A673 (cell line): ENCODE results near the gene ALKBH8. TPM values are rescaled to one million over a fixed set of nuclear protein-coding genes. Genes with fewer than 3 reads are reported as not detected.

ENCODE experiments used
- BruUV-seq: library from RNA; stranded (reverse); fragments of 400-500 nt; replicated peaks from 2 replicates; lab custom pipeline; 2021; lab: Mats Ljungman, UMichigan
- CTCF ChIA-PET: fragments of 300-600 bp; sonication (Branson Sonifier 250); formaldehyde crosslinking; loops from one replicate; lab custom pipeline; 2022; ENCODE audit warnings: antibody characterized with exemption; lab: Charles Lee
- POLR2A ChIA-PET: fragments of 300-600 bp; sonication (Branson Sonifier 250); formaldehyde crosslinking; loops from one replicate; lab custom pipeline; 2022; ENCODE audit warnings: antibody characterized with exemption; ENCODE audit not compliant: low non-redundant PET; lab: Charles Lee
- DNase-seq: peaks from one replicate; pipeline ENCODE4 v3.0.0-alpha.2; 2015; ENCODE audit warnings: low spot score
- H3K27ac ChIP-seq: fragments of 200-600 bp; sonication (generic); 2 replicates; pipeline ENCODE4 v1.5.1; 2016; ENCODE audit warnings: mixed run types, low read depth, mild to moderate bottlenecking, mixed read lengths, antibody characterized with exemption, low read length; ENCODE audit not compliant: poor library complexity, severe bottlenecking
- H3K27me3 ChIP-seq: fragments of 200-600 bp; sonication (generic); replicated peaks from 2 replicates; pipeline ENCODE4 v1.6.1; 2017; ENCODE audit warnings: mixed run types, low read depth, mild to moderate bottlenecking, mixed read lengths, antibody characterized with exemption, low read length; ENCODE audit not compliant: insufficient read depth, poor library complexity
- H3K36me3 ChIP-seq: fragments of 200-600 bp; sonication (generic); 2 replicates; pipeline ENCODE4 v1.6.1; 2016; ENCODE audit warnings: mixed run types, mild to moderate bottlenecking, mixed read lengths, antibody characterized with exemption, low read length; ENCODE audit not compliant: insufficient read depth, poor library complexity, severe bottlenecking
- H3K4me1 ChIP-seq: fragments of 200-600 bp; sonication (generic); 2 replicates; pipeline ENCODE4 v1.6.1; 2017; ENCODE audit warnings: mixed run types, mild to moderate bottlenecking, mixed read lengths, antibody characterized with exemption, low read length; ENCODE audit not compliant: insufficient read depth, poor library complexity, severe bottlenecking
- H3K4me3 ChIP-seq: fragments of 200-600 bp; sonication (generic); 2 replicates; pipeline ENCODE4 v1.5.1; 2016; ENCODE audit warnings: low read depth, mixed run types, mild to moderate bottlenecking, mixed read lengths, low read length; ENCODE audit not compliant: poor library complexity, severe bottlenecking
- H3K9me3 ChIP-seq: fragments of 200-600 bp; sonication (generic); 2 replicates; pipeline ENCODE4 v1.6.1; 2016; ENCODE audit warnings: mixed run types, low read depth, mild to moderate bottlenecking, mixed read lengths, antibody characterized with exemption, low read length; ENCODE audit not compliant: poor library complexity, severe bottlenecking
- EZH2 ChIP-seq: fragments of 200-600 bp; sonication (generic); IDR thresholded peaks from 2 replicates; pipeline ENCODE4 v1.6.1; 2017; ENCODE audit warnings: borderline replicate concordance, low read depth, mild to moderate bottlenecking, mixed read lengths, antibody characterized with exemption, low read length; ENCODE audit not compliant: poor library complexity, severe bottlenecking
- intact Hi-C: fragments of 100-400 bp; cut with micrococcal nuclease; formaldehyde crosslinking; loops from one replicate; pipeline ENCODE4 v1.10.0; 2022; ENCODE audit not compliant: unreplicated experiment
- total RNA-seq: library from RNA; stranded (reverse); gene quantifications from 2 replicates; pipeline ENCODE4 v1.2.3, GENCODE V29; 2021
- TF ChIP-seq, protein P1 (sequence below): fragments of 300-800, 200-600 bp; sonication (generic); conservative IDR thresholded peaks from 2 replicates; pipeline ENCODE4 v1.5.1; 2017; ENCODE audit warnings: low read depth, mild to moderate bottlenecking, antibody characterized with exemption, low read length, moderate library complexity, mixed read lengths

The ALKBH8 gene
- total RNA-seq, 1 experiment from 2014 or later = 17.0 TPM

DNA sequence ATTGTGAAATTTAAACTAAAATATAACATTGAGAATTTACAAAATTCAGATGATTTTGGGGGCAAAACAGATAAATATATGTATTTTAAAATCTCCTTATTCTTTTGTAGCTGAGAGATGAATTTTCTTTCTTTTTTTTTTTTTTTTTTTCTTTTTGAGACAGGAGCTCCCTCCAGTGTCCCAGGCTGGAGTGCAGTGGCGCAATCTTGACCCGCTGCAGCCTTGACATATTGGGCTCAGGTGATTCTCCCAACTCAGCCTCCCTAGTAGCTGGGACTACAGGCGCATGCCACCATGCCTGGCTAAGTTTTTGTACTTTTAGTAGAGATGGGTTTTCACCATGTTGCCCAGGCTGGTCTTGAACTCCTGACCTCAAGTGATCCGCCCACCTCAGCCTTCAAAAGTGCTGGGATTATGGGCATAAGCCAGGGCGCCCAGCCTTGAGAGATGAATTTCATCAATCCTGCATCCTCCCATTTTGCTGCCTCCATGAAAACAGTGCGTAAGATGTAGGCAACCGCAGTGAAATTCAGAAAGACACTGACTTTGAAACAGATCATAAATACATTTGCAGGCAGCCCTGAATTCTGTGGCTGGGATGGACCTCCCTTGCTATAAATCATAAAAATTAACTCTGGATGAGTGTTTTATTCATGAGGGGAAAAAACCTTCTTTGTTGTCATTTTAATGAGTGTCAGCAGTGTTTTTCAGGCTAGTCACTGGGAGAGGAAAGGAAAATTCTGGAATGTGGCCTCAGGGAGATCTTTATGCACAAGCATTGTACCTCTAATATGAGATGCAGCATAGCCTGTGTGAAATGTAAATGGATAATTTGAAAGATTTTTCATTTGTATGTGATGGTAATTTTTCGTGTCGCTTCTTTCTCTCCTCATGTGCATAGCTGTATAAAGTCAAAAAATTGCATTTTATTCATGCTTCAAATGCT is 39.8 kb upstream of the ALKBH8 start:
- no peak for TF ChIP-seq EZH2
- TF ChIP-seq, protein P1, sequence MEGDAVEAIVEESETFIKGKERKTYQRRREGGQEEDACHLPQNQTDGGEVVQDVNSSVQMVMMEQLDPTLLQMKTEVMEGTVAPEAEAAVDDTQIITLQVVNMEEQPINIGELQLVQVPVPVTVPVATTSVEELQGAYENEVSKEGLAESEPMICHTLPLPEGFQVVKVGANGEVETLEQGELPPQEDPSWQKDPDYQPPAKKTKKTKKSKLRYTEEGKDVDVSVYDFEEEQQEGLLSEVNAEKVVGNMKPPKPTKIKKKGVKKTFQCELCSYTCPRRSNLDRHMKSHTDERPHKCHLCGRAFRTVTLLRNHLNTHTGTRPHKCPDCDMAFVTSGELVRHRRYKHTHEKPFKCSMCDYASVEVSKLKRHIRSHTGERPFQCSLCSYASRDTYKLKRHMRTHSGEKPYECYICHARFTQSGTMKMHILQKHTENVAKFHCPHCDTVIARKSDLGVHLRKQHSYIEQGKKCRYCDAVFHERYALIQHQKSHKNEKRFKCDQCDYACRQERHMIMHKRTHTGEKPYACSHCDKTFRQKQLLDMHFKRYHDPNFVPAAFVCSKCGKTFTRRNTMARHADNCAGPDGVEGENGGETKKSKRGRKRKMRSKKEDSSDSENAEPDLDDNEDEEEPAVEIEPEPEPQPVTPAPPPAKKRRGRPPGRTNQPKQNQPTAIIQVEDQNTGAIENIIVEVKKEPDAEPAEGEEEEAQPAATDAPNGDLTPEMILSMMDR = no peak
- no TSS peak for BruUV-seq
- Histone ChIP-seq H3K4me1 (no peaks in the 10 kb centered on the region), H3K27ac (no peak overlapping the region), H3K9me3 (no peaks in the 10 kb centered on the region), H3K27me3 (peaks cover 11% of the 10 kb centered on the region), H3K4me3 (no peak overlapping the region), H3K36me3 (no peaks in the 10 kb centered on the region)
- no peak for DNase-seq
- intact Hi-C loops = no loop called here
- CTCF ChIA-PET = no interaction called here
- POLR2A ChIA-PET = interaction anchor here (0.7 kb wide), 1 partner anchor 179 kb away, joined by 4 read pairs; no protein-coding TSS in a partner anchor

- no peaks in the 10 kb centered on the region for H3K36me3 ChIP-seq
- POLR2A ChIA-PET = no interaction called here
- no peak overlapping the region for H3K4me3 ChIP-seq
- intact Hi-C loops = no loop called here
- H3K27ac ChIP-seq = no peak overlapping the region
- peak; percentile 53 for DNase-seq
- CTCF ChIA-PET = no interaction called here
- H3K9me3 ChIP-seq = no peaks in the 10 kb centered on the region
- H3K27me3 ChIP-seq = peaks cover 51% of the 10 kb centered on the region
- no TSS peak for BruUV-seq
- H3K4me1 ChIP-seq = no peaks in the 10 kb centered on the region
- TF ChIP-seq, protein P1 = peak; percentile 72
- no peak for TF ChIP-seq EZH2
Observed at GRCh38 chr11:107598225-107599139, 32.9 kb upstream of the ALKBH8 start.

GRCh38 chr11:107594736-107595135 is 29.2 kb upstream of the ALKBH8 start:
- BruUV-seq = no TSS peak

More at GRCh38 chr11:107594736-107595135, 29.2 kb upstream of the ALKBH8 start:
- Histone ChIP-seq H3K4me1 (peaks cover 12% of the 10 kb centered on the region), H3K4me3 (no peak overlapping the region), H3K27ac (no peak overlapping the region), H3K27me3 (peaks cover 82% of the 10 kb centered on the region), H3K36me3 (no peaks in the 10 kb centered on the region), H3K9me3 (no peaks in the 10 kb centered on the region)
- no peak for DNase-seq
- intact Hi-C loops = no loop called here
- ChIA-PET POLR2A (interaction anchor here (0.7 kb wide), 1 partner anchor 612 kb away, joined by 7 read pairs; no protein-coding TSS in a partner anchor), CTCF (no interaction called here)
- no peak for TF ChIP-seq EZH2
- TF ChIP-seq, protein P1 = no peak
